Stimulated activated CD8-positive, alpha-beta memory T cell treated with anti-CD3 and anti-CD28 coated beads, Interleukin-4, amount 100 ng/mL, for 24 hours (primary cell): ENCODE measurements around the gene AXIN1.
"Not testable (repeated sequence)": the region's sequence is repeated elsewhere in the genome, so short reads cannot be mapped to it uniquely, and the experiment has no call there.

ENCODE experiments used
- DNase-seq: peaks from one replicate; pipeline ENCODE4 v3.0.0-alpha.2; 2020; ENCODE audit warnings: low read depth

The AXIN1 gene

DNA sequence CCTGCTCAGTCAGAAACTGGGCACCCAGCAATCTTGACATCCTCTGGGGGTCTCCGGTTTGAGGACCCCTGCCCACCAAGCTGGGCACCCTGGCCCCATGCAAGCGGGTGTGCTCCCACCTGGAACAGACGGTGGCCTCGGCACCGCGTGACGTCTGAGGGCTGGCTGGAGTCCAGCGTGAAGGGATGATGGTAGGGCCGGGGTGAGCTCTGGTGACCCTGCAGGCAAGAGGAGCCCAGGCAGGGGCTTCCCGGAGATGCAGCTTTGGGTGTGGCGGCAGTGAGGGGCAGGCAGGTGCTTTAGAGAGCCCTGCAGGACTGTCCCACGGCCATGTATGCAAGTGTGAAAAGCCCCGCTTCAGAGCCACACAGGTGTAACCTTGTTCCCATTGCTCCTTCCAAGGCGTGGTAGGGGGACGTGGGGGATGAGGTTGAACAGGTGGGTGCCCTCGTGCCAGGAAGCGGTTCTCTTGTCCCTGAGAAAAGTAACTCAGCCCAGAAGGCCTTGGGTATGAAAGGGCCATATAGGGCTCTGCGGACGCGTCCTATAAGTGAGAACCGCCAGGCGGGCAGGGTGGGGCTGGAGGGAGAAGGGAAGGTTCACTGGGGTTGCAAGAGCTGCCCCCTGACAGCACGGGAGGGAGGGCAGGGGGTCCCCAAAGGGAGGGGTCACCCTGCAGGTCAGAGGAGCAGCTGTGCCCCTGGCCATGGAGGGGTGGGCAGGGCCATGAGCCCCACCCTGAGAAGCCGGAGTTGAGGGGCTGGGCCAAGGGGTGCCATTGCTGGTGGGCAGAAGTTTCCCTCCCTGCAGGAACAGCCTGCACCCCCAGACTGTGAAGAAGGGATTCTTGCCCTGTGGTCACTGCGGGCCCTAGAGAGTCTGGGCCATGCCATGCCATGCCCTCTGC is 86.0 kb downstream of the AXIN1 start:
- DNase-seq, result no peak

DNA sequence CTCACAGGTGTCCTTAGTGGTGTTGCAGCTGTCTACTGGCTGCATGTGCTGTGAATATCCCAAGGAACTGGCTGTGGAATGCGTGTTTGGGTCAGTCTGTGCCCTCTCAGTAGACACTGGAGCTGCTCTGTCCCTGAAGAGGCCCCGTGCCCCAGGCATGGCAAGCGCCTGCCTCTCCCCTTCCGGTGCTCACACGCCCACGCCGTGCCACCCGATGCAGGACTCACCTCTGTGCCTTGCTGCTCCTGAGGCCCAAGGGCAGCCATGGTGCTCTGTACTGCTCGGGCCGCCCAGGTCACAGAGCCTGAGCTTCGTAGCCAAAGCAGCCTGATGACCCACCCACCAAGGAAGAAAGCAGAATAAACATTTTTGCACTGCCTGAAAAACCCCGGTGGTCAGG is 86.8 kb downstream of the AXIN1 start:
- DNase-seq, result no peak

DNA sequence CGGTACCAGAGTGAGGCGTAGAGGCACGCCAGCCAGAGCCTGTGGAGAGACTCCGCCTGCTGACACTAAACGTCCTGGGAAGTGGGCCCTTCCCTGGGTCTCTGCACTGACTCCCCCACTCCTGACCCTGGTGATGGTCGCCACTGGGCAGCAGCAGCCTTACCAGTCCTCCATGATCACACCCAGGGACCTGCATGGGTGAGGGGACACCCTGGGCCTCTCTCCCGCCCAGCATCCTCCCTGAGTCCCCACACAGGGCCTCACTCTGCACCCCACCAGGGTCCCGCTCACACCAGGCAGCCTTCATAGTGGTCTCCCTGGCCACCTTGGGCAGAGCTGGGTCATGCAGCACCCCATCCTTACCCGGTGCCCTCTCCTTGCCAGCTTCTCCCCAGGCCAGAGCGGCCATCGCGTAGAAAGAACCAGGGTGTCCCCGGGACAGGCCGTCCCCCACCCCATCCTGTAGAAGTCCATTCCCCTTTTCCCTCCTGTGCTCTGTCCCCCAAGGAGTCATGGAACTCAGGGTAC is 87.5 kb downstream of the AXIN1 start:
- DNase-seq, result no peak

DNA sequence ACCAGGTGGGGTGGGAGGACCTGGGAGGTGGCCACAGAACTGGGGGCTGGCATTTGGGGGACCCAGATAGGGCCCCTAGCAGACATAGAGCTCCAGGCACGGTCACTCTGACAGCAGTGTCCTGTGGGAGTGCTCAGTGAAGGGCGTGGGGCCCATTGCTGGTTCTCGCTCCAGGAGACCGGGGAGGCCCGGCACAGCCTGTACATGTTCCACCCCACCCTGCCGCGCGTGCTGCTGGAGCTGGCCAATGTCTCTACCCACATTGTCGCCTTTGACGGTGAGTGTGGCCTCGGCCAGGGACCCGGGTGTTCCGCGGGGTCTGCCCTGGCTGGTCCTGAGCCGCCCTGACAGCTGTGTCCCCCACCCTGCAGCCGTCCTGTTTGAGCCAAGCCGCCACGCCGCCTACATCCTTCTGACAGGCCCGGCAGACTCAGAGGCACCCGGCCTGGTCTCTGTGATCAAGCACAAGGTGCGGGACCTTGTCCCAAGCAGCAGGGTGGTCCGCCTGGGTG is 88.0 kb downstream of the AXIN1 start:
- DNase-seq, result no peak

DNA sequence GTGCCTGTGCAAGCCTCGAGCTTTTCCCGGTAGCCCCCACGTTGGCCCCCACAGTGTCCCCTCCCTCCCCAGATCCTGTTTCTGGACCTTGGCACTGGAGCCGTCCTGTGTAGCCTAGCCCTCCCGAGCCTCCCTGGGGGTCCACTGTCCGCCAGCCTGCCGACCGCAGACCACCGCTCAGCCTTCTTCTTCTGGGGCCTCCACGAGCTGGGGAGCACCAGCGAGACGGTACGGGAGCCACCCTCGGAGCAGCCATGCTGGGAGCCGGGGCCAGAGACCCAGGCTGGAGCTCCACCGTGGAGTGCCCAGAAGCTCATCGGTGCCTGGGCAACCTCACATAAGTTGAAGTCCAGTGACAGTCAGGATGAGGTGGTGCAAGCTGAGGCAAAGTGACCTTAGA is 88.6 kb downstream of the AXIN1 start:
- DNase-seq, result no peak

DNA sequence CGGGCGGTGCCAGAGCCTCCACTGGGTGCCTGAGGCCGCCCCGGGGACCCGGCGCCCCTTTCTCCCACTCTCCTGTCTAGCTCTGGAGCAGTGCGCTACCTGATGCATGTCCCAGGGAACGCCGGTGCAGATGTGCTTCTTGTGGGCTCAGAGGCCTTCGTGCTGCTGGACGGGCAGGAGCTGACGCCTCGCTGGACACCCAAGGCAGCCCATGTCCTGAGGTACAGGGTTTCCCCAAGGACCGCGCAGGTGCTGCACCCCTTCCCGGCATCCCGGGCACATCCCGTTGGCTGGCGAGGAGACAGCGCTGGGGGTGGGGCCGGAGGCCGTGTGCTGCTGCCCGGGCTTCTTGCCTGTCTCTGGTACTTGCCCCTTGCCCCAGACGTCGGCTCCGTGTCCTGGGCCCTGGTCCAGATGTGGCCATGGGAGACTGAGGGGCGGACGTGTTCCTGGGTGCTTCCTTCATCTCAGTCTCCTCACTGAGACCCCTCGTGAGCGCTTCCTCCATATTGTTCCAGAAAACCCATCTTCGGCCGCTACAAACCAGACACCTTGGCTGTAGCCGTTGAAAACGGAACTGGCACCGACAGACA is 89.2 kb downstream of the AXIN1 start:
- DNase-seq, result no peak

DNA sequence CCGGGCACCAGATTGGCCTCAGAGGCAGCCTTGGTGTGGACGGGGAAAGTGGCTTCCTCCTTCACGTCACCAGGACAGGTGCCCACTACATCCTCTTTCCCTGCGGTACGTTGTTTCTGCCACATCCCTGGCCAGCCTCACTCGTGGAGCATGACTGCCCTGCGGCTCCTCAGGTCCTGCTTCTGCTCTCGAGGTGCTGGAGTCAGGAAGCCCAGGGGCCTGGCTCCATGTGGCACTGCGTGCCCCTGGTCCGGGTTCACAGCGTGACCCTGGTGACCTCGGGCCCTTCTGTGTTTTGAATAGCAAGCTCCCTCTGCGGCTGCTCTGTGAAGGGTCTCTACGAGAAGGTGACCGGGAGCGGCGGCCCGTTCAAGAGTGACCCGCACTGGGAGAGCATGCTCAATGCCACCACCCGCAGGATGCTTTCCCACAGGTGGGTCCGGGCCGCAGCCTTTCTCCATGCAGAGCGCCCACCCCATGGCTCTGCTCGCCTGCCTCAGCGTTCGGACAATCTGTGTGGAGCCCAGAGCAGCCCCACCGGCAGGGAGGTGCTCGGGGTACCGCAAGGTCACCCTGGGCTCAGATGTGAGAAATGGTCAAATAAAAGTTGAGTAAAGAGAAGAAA is 90.3 kb downstream of the AXIN1 start:
- no peak for DNase-seq

DNA sequence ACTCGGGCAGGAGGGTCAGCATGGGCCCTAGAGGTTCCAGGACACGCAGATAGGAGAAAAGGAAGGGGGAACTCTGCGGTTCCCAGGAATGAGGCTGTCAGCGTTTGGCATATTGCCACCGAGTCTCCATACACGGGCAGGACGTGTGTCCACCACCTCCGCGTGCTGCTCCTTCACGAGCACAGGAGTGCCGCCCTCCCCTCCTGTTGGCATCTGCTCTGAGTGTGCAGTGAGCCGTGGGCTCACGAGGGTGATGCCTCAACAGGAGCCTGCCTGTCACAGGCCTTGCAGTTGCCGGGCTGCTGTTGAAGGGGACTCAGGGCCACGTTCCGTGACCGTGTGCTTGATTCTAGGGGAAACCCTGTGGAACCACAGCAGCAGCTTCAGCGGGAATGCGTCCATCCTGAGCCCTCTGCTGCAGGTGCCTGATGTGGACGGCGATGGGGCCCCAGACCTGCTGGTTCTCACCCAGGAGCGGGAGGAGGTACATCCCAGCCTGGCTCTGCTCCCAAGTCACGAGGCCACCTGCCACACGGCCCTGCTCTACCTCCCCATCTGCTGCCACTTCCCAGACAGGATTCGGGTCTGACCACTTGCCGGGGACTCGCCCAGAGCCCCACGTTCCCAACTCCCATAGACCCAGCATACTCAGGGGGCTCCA is 91.4 kb downstream of the AXIN1 start:
- no peak for DNase-seq

DNA sequence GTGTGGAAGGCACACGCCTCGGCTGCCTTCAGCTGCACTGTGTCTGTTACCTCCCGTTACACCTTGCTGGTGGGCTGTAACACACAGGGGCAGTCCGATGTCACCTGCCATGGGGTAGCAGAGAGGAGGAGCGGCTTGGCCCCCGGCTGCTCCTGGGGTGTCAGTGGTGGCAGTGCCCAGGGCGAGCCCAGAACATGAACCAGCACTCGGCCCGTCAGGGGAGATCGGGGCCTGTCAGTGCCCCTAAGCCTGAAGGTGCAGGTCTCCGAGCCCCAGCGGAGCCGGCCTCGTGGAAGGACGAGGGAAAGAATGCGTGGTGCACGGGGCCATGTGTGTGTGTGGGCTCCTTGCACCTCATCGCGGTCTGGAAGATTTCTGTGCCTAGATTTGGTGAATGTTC is 92.2 kb downstream of the AXIN1 start:
- no peak for DNase-seq

DNA sequence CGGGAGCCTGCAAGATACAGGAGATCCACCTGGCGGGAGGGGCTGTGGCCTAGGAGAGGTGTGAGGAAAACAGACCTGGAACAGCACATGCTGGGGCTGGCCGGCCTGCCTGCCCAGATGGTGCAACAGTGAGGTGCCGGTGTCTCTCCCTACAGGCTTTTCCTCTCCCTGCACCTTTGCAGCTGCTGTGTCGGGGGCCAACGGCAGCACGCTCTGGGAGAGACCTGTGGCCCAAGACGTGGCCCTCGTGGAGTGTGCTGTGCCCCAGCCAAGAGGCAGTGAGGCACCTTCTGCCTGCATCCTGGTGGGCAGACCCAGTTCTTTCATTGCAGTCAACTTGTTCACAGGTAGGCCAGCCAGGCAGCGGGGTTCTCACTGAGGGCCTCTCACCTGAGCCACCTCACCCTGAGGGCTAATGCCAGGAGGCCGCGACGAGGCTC is 92.7 kb downstream of the AXIN1 start:
- DNase-seq, result no peak

DNA sequence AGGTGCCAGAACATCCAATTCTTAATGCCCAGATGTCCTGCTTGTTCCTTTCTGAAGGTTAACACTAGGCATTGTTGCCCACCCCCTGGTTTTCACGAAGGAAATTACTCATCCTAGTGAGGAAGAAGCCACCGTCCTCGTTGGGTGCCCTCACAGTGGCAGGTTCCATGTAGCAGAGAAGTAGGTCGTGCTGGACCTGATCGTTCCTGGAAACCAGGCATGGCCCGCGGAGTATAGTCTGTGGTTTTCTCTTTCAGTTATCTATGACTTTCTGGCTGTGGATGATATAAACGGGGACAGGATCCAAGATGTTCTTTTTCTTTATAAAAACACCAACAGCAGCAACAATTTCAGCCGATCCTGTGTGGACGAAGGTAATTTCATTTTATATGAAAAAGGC is 93.3 kb downstream of the AXIN1 start:
- no peak for DNase-seq

DNA sequence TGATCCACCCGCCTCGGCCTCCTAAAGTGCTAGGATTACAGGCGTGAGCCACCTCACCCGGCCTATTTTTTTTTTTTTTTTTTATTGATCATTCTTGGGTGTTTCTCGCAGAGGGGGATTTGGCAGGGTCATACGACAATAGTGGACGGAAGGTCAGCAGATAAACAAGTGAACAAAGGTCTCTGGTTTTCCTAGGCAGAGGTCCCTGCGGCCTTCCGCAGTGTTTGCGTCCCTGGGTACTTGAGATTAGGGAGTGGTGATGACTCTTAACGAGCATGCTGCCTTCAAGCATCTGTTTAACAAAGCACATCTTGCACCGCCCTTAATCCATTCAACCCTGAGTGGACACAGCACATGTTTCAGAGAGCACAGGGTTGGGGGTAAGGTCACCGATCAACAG is 94.4 kb downstream of the AXIN1 start:
- not testable (repeated sequence) for DNase-seq

DNA sequence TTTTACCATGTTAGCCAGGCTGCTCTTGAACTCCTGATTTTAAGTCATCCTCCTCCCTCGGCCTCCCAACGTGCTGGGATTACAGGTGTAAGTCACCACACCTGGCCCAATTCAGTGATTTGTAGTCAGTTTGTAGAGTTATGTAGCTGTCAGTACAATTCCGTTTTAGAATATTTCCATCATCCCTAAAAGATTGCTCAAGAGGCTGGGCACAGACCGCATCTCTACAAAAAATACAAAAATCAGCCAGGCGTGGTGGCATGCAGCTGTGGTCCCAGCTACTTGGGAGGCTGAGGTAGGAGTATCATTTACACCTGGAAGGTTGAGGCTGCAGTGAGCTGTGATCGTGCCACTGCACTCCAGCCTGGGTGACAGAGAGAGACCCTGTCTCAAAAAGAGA is 97.3 kb downstream of the AXIN1 start:
- no peak for DNase-seq

DNA sequence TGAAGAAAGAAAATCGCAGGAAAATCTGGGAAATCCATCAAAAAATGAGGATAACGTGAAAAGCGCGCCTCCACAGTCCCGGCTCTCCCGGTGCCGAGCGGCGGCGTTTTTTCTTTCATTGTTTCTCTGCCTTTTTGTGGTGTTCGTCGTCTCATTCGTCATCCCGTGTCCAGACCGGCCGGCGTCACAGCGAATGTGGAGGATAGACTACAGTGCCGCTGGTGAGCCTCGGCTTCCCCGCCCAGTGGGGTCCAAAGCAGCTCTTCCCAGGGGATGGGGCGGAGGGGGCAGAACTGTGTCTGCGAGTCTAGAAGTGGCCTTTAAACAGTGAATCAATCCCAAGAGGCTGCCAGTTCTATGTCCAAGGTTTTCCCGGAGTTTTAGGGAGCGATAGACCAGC is 98.1 kb downstream of the AXIN1 start:
- no peak for DNase-seq

DNA sequence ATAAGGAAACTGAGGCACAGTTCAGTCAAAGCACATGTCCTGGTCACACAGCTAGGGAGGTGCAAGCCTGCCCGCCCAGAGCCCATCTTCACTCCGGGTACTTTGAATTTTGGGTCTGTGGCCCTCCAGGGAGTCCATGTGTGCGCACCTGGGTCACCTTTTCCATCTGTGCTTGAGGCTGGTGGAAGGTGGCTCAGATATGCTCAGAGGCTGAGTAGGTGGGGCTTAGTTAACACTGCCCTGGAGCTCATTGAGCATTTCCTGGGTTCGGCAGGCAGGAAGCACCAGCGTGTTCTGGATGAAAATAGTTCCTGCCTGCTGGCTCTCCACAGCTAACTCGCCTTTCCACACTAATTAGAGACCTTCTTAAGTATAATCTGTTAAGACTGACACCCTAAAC is 98.7 kb downstream of the AXIN1 start:
- DNase-seq, result no peak

DNA sequence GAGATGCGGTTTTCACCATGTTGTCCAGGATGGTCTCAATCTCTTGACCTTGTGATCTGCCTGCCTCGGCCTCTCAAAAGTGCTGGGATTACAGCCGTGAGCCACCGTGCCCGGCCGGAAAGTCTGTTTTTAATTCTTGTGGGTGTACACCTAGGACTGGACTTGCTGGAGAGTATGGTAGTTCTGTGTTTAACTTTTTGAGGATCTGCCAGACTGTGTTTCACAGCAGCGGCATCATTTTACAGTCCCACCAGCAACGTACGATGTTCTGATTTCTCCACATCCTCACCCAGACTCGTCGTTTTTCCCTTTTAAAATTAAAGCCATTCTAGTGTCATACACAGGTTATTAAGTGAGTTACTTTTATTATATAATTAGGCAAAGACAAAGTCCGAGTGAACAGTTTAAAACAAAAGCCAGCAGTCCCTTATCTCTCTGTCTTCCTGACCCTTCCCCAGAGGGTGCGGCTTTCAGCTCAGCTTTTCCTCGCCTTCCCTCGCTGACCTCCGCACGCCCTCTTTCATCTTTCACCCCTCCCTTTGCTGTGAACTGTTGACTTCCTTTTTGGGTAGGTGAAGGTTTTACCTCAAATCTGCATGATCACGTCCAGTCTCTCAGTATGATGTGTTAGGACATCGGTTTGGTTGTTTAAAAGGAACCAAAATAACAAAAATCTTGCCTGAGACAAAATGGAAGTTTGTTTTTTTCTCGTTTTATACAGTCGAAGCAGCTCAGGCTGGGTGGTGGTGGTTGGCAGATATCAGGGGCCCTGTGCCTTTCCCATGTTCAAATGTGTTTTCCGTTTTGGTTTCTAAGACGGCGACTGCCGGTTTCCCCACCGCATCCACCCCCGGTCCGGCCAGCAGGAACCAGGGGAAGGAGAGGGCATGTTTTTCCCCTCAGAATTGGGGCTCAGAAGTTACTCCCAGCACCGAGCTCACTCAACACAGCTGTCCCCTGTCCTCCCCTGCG is 99.9 kb downstream of the AXIN1 start:
- DNase-seq, result no peak

DNA sequence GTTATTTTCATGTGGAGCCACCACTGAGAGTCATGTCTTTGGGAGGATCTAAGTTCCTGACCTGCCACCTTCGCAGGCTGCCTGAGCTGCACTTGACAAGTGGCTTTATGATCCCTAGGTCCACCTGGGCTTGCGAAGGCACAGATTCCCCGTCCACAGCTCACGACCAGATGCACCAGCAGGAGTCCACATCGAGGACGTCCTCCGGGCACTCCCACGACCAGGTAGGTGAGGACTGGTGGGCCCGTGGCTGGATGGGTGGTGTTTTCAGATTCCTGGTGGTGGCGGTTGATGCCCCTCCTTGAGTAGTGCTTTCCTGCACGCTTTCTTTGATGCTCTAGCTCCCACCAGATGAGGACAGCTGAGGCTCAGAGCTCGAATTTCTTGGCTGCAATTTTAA is 103.1 kb downstream of the AXIN1 start:
- DNase-seq, result no peak

DNA sequence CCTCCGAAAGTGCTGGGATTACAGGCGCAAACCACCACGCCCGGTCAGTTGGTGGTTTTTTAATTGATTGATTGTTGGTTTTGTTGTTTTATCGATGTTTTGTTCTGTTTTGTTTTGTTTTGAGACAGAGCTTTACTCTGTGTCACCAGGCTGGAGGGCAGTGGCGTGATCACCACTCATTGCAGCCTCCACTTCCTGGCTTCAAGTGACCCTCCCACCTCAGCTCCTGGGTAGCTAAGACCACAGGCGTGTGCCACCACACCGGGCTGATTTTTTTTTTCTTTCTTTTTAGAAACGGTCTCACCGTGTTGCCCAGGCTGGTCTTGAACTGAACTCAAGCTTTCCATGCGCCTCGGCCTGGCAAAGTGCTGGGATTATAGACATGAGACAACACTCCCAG is 105.5 kb downstream of the AXIN1 start:
- DNase-seq, result no peak

DNA sequence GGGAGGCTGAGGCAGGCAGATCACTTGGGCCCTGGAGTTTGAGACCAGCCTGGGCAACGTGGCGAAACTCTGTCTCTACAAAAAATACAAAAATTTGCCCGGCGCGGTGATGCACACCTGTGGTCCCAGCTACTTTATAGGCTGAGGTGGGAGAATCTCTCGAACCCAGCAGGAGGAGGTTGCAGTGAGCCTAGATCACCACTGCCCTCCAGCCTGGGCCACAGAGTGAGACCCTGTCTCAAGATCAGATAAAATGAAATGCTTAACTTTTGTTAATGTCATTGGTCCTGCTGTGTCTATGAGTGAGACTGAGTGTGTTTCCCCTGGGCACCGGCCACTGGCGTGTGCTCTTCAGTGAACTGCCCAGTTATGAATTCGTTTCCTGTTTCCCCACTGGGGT is 107.4 kb downstream of the AXIN1 start:
- no peak for DNase-seq

DNA sequence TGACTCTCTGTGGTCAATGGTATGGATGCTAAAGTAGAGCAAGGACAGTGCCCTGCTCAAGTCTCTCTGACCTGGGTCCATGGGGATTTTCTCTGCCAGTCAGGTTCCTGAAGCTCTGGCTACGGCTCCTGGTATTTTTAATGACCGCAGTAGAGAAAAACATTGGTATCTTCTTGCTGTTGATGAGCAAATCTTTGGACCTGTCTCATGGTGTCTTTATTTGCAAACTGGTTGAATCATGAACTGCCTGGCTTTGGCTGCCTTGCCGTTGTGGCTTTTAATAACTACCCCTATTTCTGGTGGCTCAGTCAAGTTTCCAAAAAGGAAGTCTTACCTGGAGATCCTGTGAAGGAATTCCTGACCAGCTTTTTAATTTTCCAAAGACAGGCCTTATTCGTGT is 109.2 kb downstream of the AXIN1 start:
- DNase-seq, result no peak

DNA sequence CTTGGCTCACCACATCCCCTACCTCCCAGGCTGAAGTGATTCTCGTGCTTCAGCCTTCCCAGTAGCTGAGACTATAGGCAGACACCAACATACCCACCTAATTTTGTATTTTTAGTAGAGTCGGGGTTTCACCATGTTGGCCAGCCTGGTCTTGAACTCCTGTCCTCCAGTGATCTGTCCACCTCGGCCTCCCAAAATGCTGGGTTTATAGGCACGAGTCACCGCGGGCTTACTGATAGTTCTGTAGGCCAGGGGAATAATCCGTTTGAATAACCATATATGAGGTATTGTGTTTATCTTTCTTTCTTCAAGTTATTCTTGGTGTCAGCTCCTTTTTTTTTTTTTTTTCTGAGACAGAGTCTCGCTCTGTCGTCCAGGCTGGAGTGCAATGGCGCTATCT is 110.2 kb downstream of the AXIN1 start:
- no peak for DNase-seq
